IPS DF 19.7 (cell line): ENCODE results near the gene KCTD16.

ENCODE experiments used
- DNase-seq: peaks from one replicate; pipeline ENCODE4 v3.0.0-alpha.2; 2013; ENCODE audit warnings: low read depth, low spot score

KCTD16 gene

DNA sequence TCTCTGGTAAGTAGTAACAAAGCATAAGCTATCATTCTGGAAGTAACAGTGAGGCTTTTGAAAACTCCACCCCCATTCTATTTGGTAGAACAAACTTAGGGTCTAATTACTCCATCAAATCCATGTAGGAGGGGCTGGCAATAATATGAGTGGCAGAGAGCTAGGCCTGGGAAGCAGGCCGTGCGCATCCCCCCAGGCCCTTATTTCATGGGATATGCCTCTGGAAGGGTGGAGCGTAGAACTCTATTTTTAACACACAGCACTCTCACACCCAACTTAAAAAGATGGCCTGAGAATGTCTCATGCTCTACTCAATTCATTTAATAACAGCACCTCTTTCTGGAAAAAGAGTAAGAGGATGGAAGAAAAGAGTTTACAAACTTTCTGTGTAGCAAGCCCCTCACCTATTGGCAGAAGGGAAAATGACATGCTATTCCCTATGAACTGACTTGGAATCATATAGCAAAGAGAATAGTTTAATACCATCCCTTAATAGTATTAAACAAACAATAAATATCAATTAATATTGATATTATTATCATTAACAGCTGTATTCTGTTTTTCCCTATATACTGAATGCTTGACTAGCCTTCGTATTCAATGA lies 233.2 kb downstream of the KCTD16 start:
- DNase-seq = no peak

- DNase-seq = no peak
Measured at GRCh38 chr5:144404672-144405071, 234.0 kb downstream of the KCTD16 start.

DNA sequence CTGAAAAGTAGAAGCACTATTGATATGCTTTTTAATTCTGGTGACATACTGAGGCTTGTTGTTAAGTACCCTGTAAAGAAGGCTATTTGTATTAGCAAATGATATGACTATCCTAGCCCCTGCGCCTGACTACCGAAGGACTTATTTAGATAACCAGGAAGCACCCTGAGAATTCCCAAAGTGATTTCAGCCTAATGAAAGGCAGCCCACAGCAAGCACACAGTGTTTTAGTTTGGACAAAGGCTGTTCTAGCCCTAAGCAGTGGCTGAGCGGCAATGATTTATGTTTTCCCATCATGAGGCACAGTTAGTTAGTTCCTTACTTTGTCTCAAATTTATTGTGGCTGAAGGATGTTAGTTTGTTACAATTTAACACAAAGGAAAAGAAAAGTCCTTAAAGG lies 235.3 kb downstream of the KCTD16 start:
- no peak for DNase-seq

- no peak for DNase-seq
Measured at GRCh38 chr5:144406442-144406841, 235.8 kb downstream of the KCTD16 start.

DNA sequence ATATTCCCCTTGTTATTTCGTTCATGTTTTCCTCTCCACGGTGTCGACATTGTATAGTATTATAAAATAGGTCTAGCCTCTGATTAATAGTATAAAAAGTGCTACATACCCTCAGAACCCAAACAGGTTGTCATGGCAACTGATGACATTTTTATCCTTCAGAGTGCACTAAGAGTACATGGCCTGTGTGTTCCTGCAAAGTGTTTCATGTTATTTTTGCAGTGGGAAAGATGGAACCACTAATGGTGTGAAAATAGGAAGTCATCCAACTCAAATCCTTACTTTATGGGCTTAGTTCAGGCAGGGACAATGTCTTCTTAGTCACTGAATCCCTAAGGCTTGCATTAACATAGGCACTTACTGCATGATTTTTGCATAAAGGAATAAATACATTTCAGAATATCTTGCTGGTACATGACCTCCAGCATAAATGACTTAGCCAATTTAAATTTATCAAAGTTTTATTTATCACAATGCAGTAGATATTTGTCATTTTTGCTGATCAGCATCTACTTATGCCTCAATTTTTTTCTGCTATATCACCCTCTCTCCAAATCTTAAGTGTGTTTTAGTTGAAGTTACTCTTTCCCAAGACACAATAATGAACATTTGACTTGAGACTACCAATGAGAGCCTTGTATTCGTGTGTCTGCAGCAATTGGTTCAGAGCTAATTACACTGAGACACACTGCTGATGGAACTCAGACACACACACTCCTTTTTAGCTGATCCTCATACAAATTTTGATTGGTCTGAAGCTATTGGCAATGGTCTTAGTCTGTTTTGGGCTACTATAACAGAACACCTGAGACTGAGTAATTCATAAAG lies 243.7 kb downstream of the KCTD16 start:
- no peak for DNase-seq

- no peak for DNase-seq
Measured at GRCh38 chr5:144416196-144416595, 245.5 kb downstream of the KCTD16 start.

DNA sequence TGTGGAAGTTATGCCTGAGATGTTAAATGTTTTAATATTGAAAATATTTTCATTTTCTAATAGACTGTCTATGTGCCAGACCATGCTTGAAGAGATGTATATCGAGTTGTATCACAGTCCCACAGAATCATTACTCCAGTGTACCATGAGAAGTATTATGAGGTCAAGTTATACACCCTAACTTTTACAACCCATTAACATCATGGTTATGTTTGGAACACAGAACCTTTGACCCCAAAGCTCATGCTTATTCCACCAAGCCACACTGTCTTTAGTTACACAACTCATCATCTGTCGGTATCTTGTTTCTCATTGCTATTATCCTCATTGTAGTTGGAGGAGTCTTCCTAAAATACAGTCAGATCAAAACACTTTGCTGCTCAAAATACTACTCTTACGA lies 248.0 kb downstream of the KCTD16 start:
- DNase-seq = no peak

DNA sequence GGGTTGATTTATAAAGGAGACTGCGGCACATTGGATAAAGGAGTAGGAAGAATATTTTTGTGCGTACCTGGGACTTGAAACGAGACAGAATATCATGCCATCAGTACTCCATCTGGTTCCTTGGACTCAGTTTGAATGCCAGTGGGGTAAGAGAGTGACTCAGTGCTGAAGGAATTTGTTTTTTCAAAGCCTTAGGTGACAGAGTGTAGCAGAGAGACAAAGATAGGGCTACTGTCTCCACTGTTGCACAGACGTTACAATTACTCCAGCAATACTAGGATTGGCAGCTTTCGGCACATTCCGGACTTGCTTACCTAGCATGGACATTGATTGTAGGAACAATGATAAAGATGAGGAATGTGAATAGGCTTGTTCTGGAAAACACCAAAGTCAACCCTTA lies 250.7 kb downstream of the KCTD16 start:
- DNase-seq = no peak

- DNase-seq = no peak
Measured at GRCh38 chr5:144422018-144422727, 251.5 kb downstream of the KCTD16 start.

GRCh38 chr5:144427866-144428265 lies 257.2 kb downstream of the KCTD16 start:
- DNase-seq = no peak

DNA sequence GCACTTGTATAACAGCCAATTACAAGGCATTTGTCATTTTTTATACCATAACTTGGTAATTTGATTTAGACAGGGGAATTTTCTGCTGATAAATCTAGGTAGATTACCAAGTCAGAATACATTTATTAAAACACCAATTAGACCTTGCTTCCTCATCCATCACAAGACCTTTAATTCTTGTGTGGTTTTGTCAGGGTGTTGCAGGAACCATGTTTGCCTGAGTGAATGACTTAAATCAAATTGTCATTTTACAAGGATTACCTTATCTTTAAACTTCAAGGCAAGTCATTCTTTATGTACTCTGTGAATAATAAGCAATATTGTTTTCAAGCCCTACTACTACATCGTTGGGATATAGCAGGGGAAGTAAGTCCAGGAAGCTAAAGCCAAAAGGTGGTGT lies 257.7 kb downstream of the KCTD16 start:
- DNase-seq = no peak

DNA sequence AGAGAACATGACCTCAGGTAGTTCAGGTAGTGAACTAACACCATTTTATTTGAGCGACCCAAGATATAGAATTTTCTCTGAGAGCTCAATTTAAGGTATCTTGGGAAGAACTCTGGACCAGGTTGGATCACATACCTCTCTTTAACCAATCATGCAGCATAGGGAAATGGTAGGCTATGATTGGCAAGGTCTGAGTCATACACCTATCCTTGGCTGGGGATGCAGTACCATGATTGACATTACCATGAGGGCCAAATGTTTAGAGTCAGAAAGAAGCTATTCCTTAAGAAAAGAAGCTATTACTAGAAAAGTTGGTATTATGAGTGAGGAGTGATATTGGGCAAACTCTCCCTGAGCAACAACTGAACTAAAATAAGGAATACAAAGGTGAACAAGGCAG lies 258.7 kb downstream of the KCTD16 start:
- DNase-seq = no peak

- no peak for DNase-seq
Measured at GRCh38 chr5:144429905-144430304, 259.2 kb downstream of the KCTD16 start.

DNA sequence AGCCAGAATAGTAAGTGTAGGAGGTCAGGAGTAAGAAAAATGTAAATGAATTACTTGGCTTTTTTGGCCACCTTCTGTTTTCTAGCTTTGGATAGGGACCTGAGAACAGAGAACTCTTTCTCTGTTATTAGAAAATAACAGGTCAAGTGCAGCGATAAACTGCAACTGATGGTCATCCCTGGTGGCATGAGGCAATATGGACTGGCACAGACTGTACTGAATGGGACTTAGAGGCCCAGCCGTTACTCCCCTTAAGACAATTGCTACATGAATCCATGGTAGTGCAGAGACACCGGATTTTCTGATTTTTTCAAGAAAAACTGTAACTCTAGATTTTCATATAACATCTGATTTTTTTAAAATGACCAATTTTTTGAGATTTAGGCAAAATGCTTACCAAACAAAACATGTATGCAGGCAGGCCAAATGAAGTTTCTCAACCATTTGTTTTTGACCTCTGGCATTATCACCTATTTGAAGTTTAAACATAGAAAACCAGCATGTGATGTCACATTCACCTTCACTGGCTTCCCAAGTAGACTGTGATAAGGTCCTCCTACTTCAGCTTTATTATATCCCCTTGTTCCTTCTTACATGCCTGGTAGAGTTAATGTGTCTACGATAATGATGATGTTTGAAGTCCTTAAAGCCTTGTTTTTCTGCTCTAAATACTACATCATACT lies 262.6 kb downstream of the KCTD16 start:
- DNase-seq = no peak

DNA sequence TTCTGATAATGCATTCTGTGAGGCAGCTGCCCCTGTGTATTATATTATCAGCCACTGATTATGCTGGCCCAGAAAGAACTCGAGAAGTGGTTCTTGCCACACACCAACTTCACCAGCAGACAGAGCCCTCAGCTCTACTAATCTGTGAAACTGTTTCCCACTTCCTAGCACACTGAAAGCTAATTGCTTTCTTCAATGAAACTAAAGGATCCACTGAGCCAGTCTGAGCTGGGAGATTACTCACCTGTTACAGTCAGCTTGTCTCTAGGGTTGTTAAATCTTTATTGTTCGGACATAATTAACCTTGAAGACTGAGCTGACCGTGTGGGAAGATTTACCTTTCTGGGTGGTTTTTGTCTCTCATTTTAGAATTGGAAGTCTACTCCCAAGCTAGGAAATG lies 263.2 kb downstream of the KCTD16 start:
- no peak for DNase-seq

DNA sequence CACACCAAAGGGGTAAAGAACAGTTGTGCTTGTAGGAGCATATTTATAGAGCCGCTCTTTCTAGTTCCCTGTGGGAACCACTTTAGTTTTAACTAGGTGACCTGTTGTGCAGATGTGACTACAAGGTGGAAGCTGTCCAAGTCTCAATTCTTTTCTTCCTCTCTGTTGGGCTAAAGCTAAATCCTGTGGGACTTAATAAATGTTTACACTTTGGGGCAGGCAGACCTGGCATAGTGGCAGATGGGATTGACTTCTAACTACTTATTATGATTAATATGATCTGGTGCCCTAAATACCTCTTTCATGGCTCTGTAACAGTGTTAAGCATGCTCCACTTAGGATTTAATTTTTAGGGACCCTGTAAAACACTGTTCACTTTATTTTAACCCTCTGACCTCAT lies 265.3 kb downstream of the KCTD16 start:
- DNase-seq = no peak

GRCh38 chr5:144438237-144438636 lies 267.6 kb downstream of the KCTD16 start:
- no peak for DNase-seq

DNA sequence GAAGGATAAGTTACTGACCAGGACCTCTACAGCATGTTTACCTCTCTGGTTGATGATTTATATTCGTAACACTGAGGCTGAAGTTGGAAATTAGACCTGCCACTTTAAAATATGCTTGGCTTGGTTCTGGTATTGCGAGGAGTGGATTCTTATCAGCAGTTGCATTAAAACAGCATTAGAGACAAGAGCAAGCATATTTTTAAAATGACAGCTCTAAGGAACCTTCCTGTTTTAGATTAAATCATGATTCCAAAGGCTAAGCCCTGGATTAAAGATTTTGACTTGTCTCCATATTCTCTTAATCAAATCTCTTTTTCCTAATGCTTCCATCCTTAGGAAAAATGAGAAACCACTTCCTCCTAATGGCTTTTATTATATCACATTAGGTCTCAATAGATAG lies 277.8 kb downstream of the KCTD16 start:
- no peak for DNase-seq

DNA sequence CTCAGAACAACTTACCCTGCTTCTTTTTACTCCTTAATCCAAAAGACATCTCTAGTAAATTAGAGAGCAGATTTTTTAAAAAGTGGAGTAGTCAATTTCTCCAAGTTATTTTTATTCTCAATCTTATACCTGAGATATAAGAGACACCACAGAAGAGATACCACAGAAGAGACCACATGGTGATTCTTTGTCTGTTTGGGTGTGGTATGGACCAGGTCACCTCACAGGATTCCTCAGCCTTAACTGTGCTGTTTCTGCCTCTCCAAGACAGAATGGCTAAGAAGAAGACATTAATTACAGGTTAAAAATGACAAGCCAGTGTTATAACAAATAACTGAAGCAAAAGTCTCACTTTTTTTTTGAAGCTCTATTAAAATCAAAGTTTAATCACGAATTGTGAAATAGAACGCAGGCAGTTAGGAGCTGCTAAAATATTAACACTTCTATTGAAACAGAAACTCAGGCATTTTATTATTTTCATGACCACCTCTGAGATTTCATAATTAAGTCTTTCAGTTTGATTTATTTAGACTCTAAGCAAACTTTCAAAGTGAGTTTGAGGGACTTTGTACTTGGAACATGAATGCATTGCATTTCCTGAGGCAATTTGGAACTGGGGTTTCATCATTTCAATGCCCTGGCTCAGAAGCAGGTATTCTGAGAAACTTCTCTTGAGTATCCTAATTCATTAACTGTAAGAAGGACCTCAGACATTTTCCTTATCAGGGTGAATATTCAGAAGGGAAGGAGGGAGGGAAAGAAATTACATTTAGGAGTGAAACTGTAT lies 280.7 kb downstream of the KCTD16 start:
- DNase-seq = no peak

DNA sequence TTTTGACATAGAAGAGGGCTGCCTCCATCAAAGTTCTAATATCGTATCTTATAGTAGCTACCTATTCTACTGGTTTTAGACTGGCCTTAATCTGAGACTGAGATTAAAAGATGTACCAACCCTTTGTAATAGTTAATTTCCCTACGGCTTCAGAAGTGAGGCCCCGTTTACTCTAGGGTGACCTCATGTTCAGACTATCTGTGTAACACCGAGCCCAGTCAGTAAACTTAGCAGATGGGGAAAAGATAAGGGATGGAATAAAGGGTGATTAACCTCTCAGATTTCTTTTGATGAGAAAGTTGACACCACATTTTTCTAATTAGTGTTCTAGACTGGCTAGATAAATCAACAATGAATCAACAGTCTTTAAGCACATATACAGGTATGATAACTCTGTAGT lies 283.1 kb downstream of the KCTD16 start:
- DNase-seq = no peak

DNA sequence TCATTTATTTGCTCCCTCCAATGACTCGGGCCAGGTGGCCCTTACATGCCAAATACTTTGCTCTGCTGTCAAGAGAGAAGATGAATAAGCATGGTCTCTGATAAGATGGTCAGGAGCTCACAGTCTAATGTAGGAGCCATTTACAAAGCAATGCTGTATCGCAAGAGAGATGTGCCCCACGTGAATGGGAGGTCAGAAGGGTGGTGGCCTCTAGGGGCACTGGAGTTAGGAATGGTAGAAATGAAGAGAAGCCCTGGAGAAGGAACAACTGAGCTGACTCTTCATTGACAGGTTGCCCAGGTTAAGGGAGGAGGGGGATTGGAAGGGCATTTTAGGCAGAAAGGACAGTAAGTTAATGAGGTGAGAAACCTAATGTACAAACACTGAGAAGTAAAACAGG lies 286.5 kb downstream of the KCTD16 start:
- DNase-seq = no peak
